H1 (cell line): ENCODE data around the gene CFAP97D2. TPM values are rescaled to one million over a fixed set of nuclear protein-coding genes. Genes with fewer than 3 reads are reported as not detected.

Experiments used
- CHD1 ChIP-seq: IDR thresholded peaks from 2 replicates; pipeline ENCODE4 v1.6.1; 2012; ENCODE audit warnings: low read depth, low read length, improper control_type of control experiment
- EZH2 ChIP-seq: fragments of 200-600 bp; sonication (generic); IDR thresholded peaks from 2 replicates; pipeline ENCODE4 v1.7.1; 2012; ENCODE audit warnings: low read depth, mild to moderate bottlenecking, moderate library complexity, low read length, inconsistent platforms; ENCODE audit not compliant: severe bottlenecking
- POLR2AphosphoS5 ChIP-seq: IDR thresholded peaks from 2 replicates; pipeline ENCODE4 v1.6.1; 2011; ENCODE audit warnings: low read depth, low read length
- TAF7 ChIP-seq: optimal IDR thresholded peaks from 2 replicates; pipeline ENCODE3; 2011; ENCODE audit warnings: low read depth, mild to moderate bottlenecking, inconsistent platforms, low read length, moderate library complexity, borderline replicate concordance
- polyA plus RNA-seq, 7 experiments: library from polyadenylated mRNA; depleted of rRNA in 3 of 7; stranded (reverse) in 5 of 7; unstranded in 2 of 7; fragments of >200 nt in 5 of 7; fragments of 200-250 nt in 2 of 7; gene quantifications; 1 replicate in 5 of 7; 2 replicates in 1 of 7; 4 replicates in 1 of 7; pipeline versions ENCODE4 v1.2.1 to v1.2.3, GENCODE V29; 2011 to 2013; ENCODE audit warnings: missing spikeins in 2 of 7, mixed read lengths in 2 of 7
- total RNA-seq: library from RNA; stranded (reverse); fragmentation: NEBNext Ultra II Directional; extraction: Animal tissue kit (Norgen Biotek cat#: 25700); gene quantifications from 2 replicates; pipeline ENCODE4 v1.2.1, GENCODE V29; 2021
- TF ChIP-seq, protein P1 (sequence below): IDR thresholded peaks from 2 replicates; pipeline ENCODE4 v1.6.1; 2012; ENCODE audit warnings: low read length, inconsistent platforms

CFAP97D2 gene
- total and polyA plus RNA-seq, 2 of the 8 experiments (the other 6 are each of a cell fraction or from before 2014, with no cell fraction given) = not detected

DNA sequence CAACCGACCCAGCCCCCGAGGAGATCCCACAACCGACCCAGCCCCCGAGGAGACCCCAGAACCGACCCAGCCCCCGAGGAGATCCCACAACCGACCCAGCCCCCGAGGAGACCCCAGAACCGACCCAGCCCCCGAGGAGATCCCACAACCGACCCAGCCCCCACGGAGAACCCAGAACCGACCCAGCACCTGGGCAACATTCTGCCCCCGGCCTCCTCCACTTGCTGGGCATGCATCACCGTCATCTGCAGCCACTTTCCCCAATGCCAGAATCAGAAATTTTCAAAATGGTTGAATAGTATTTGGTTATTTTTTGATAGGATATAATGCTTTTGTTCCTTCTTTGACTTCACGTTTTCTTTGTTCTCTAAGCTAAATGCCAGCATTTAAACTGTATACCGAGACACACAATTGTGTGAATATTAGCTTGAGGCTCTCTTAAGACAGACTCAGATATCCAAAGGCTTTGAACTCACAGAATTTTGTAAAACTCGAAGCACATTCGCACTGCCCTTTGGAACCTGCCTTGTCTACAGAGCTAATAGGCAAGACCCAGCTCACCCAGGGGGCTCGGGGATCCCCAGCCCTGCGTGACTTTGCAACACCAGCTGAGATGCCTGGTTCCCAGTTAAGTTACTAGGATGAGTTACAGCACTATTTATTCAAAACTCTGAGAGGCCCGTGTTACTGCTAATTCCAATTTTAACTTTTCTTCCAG is 31.1 kb upstream of the CFAP97D2 start (continued):
- TF ChIP-seq TAF7 = no peak
- TF ChIP-seq, protein P1, sequence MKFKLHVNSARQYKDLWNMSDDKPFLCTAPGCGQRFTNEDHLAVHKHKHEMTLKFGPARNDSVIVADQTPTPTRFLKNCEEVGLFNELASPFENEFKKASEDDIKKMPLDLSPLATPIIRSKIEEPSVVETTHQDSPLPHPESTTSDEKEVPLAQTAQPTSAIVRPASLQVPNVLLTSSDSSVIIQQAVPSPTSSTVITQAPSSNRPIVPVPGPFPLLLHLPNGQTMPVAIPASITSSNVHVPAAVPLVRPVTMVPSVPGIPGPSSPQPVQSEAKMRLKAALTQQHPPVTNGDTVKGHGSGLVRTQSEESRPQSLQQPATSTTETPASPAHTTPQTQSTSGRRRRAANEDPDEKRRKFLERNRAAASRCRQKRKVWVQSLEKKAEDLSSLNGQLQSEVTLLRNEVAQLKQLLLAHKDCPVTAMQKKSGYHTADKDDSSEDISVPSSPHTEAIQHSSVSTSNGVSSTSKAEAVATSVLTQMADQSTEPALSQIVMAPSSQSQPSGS = no peak
- TF ChIP-seq POLR2AphosphoS5 = no peak
- no peak for TF ChIP-seq CHD1
- TF ChIP-seq EZH2 = no peak
